Measurements from ENCODE around the gene CLK3.
A peak's percentile ranks its signal among the peaks of the same experiment; 100 is the strongest.
"Not testable (repeated sequence)": the region's sequence is repeated elsewhere in the genome, so short reads cannot be mapped to it uniquely, and the experiment has no call there.

The CLK3 gene

GRCh38 chr15:74643665-74644204 is 28.1 kb downstream of the CLK3 start:
- DNase-seq (ENCODE audit: low read depth) = no peak

- DNase-seq (ENCODE audit: low read depth) = no peak
Observed at GRCh38 chr15:74646480-74646879, 30.8 kb downstream of the CLK3 start.

GRCh38 chr15:74648051-74648842 is 32.6 kb downstream of the CLK3 start:
- DNase-seq (ENCODE audit: low read depth) = no peak

- DNase-seq (ENCODE audit: low read depth) = no peak
Observed at GRCh38 chr15:74651242-74651741, 35.7 kb downstream of the CLK3 start.

- peak; percentile 72 for DNase-seq (ENCODE audit: low read depth)
Observed at GRCh38 chr15:74653426-74654102, 37.9 kb downstream of the CLK3 start.

GRCh38 chr15:74655424-74655823 is 39.8 kb downstream of the CLK3 start:
- no peak for DNase-seq (ENCODE audit: low read depth)

- DNase-seq (ENCODE audit: low read depth) = no peak
Observed at GRCh38 chr15:74656935-74657535, 41.4 kb downstream of the CLK3 start.

GRCh38 chr15:74657846-74658245 is 42.2 kb downstream of the CLK3 start:
- peak; percentile 63 for DNase-seq (ENCODE audit: low read depth)

- DNase-seq (ENCODE audit: low read depth) = not testable (repeated sequence)
Observed at GRCh38 chr15:74661280-74661679, 45.6 kb downstream of the CLK3 start.

- no peak for DNase-seq (ENCODE audit: low read depth)
Observed at GRCh38 chr15:74662064-74662860, 46.6 kb downstream of the CLK3 start.

GRCh38 chr15:74663303-74664027 is 47.8 kb downstream of the CLK3 start:
- DNase-seq (ENCODE audit: low read depth) = no peak

- peak; percentile 72 for DNase-seq (ENCODE audit: low read depth)
Observed at GRCh38 chr15:74664028-74664616, 48.5 kb downstream of the CLK3 start.

GRCh38 chr15:74664670-74665069 is 49.0 kb downstream of the CLK3 start:
- no peak for DNase-seq (ENCODE audit: low read depth)

- DNase-seq (ENCODE audit: low read depth) = no peak
Observed at GRCh38 chr15:74667975-74668374, 52.3 kb downstream of the CLK3 start.

- DNase-seq (ENCODE audit: low read depth) = no peak
Observed at GRCh38 chr15:74669627-74670026, 54.0 kb downstream of the CLK3 start.

GRCh38 chr15:74674161-74674560 is 58.5 kb downstream of the CLK3 start:
- no peak for DNase-seq (ENCODE audit: low read depth)

- DNase-seq (ENCODE audit: low read depth) = no peak
Observed at GRCh38 chr15:74676801-74677200, 61.2 kb downstream of the CLK3 start.
